B cell (primary cell): Measurements from ENCODE around the gene CDHR3. TPM values are rescaled to one million over a fixed set of nuclear protein-coding genes. Genes with fewer than 3 reads are reported as not detected.

ENCODE experiments used
- ATAC-seq: fragments of 200-7000 bp; cut with Tn5 transposase; one replicate; pipeline ENCODE4 v1.10.0; 2021; ENCODE audit warnings: low read depth, mild to moderate bottlenecking, moderate number of reproducible peaks, moderate library complexity
- CTCF ChIA-PET: fragments of 350-600 bp; sonication (Branson Sonifier 250); formaldehyde crosslinking; loops from one replicate; lab custom pipeline; 2021; ENCODE audit warnings: antibody characterized with exemption, inconsistent platforms; lab: Charles Lee
- POLR2A ChIA-PET: fragments of 350-600 bp; sonication (Branson Sonifier 250); formaldehyde crosslinking; loops from one replicate; lab custom pipeline; 2021; ENCODE audit warnings: antibody characterized with exemption; lab: Charles Lee
- DNase-seq: peaks from one replicate; pipeline ENCODE4 v3.0.0; 2013
- H2AFZ ChIP-seq: 2 replicates; pipeline ENCODE4 v1.6.1; 2012; ENCODE audit warnings: mild to moderate bottlenecking, low read depth, low read length; ENCODE audit not compliant: insufficient read depth, poor library complexity, severe bottlenecking
- H3K27ac ChIP-seq, 2 donors: 1 replicate in 1 of 2; 2 replicates in 1 of 2; pipeline ENCODE4 v1.5.1; 2012 to 2013; ENCODE audit warnings: low read length in 2 of 2, mild to moderate bottlenecking in 2 of 2, moderate library complexity in 1 of 2
- H3K27me3 ChIP-seq, 4 experiments: fragments of 200-600 bp in 1 of 4; sonication (generic) in 1 of 4; replicated peaks in 1 of 4; 1 replicate in 2 of 4; 2 replicates in 2 of 4; pipeline versions ENCODE4 v1.6.1 to v1.7.0; 2013 to 2016; ENCODE audit warnings: low read length in 3 of 4, mild to moderate bottlenecking in 2 of 4, mixed read lengths in 1 of 4, moderate library complexity in 1 of 4; ENCODE audit not compliant: insufficient read depth in 4 of 4, control insufficient read depth in 3 of 4; ENCODE audit errors: control extremely low read depth in 1 of 4
- H3K36me3 ChIP-seq, 2 experiments: replicated peaks in 1 of 2; 1 replicate in 1 of 2; 2 replicates in 1 of 2; pipeline versions ENCODE4 v1.6.1 to v1.7.1; 2013; ENCODE audit warnings: low read length in 1 of 2; ENCODE audit not compliant: insufficient read depth in 2 of 2, control insufficient read depth in 1 of 2; ENCODE audit errors: control extremely low read depth in 1 of 2, extremely low read depth in 1 of 2
- H3K4me1 ChIP-seq, 2 donors: fragments of 200-600 bp in 1 of 2; sonication (generic) in 1 of 2; 1 replicate in 1 of 2; 2 replicates in 1 of 2; pipeline versions ENCODE4 v1.5.1 to v1.6.1; 2013 to 2017; ENCODE audit warnings: low read length in 2 of 2; ENCODE audit not compliant: control insufficient read depth in 2 of 2, insufficient read depth in 2 of 2
- H3K4me2 ChIP-seq: replicated peaks from 2 replicates; pipeline ENCODE3; 2012; ENCODE audit warnings: mild to moderate bottlenecking, low read depth, low read length; ENCODE audit not compliant: poor library complexity, severe bottlenecking
- H3K4me3 ChIP-seq, 5 experiments: fragments of 200-600 bp in 1 of 5; sonication (generic) in 1 of 5; 1 replicate in 3 of 5; 2 replicates in 2 of 5; pipeline versions ENCODE4 v1.5.1 to v1.7.0; 2011 to 2016; ENCODE audit warnings: low read length in 4 of 5, mild to moderate bottlenecking in 4 of 5, low read depth in 2 of 5, control low read depth in 1 of 5, moderate library complexity in 1 of 5; ENCODE audit not compliant: insufficient read depth in 1 of 5; ENCODE audit errors: control extremely low read depth in 1 of 5, extremely low read depth in 1 of 5
- H3K79me2 ChIP-seq: fragments of 200-600 bp; sonication (generic); one replicate; pipeline ENCODE4 v1.6.0; 2016; ENCODE audit warnings: low read length; ENCODE audit not compliant: control insufficient read depth, insufficient read depth
- H3K9ac ChIP-seq: fragments of 200-600 bp; sonication (generic); 2 replicates; pipeline ENCODE4 v1.6.1; 2017; ENCODE audit warnings: mild to moderate bottlenecking, low read length, moderate library complexity
- H3K9me3 ChIP-seq, 3 donors: one replicate each; pipeline versions ENCODE4 v1.6.1 to v1.7.1; 2013; ENCODE audit warnings: low read length in 2 of 3; ENCODE audit not compliant: control insufficient read depth in 2 of 3, insufficient read depth in 1 of 3; ENCODE audit errors: control extremely low read depth in 1 of 3
- H4K20me1 ChIP-seq: 2 replicates; pipeline ENCODE4 v1.6.0; 2012; ENCODE audit warnings: mild to moderate bottlenecking, low read length; ENCODE audit not compliant: insufficient read depth, control insufficient read depth, poor library complexity, severe bottlenecking
- H3K27ac Mint-ChIP-seq: one replicate; pipeline ENCODE4 v1.8.0; 2021; ENCODE audit warnings: mixed read lengths
- H3K27me3 Mint-ChIP-seq: one replicate; pipeline ENCODE4 v1.8.0; 2021; ENCODE audit warnings: mixed read lengths
- H3K4me1 Mint-ChIP-seq: one replicate; pipeline ENCODE4 v1.8.0; 2021; ENCODE audit warnings: mixed read lengths
- H3K4me3 Mint-ChIP-seq: one replicate; pipeline ENCODE4 v1.8.0; 2021; ENCODE audit warnings: mixed read lengths
- H3K9me3 Mint-ChIP-seq: one replicate; pipeline ENCODE4 v1.8.0; 2022; ENCODE audit warnings: mixed read lengths; ENCODE audit not compliant: insufficient read depth
- EZH2 ChIP-seq: IDR thresholded peaks from 2 replicates; pipeline ENCODE4 v1.6.1; 2012; ENCODE audit warnings: borderline replicate concordance, low read depth, mild to moderate bottlenecking, moderate library complexity, low read length; ENCODE audit not compliant: insufficient read depth, poor library complexity, severe bottlenecking
- WGBS: methylation state at CpG from one replicate; pipeline ENCODE4 v1.1.5; 2013; ENCODE audit warnings: missing lambda C conversion rate; ENCODE audit not compliant: insufficient coverage; 5-methylcytosine and 5-hydroxymethylcytosine counted together
- intact Hi-C: fragments of 100-400 bp; cut with micrococcal nuclease; formaldehyde crosslinking; loops from one replicate; pipeline ENCODE4 v1.10.0; 2022
- polyA plus RNA-seq: library from polyadenylated mRNA; depleted of rRNA; stranded (reverse); fragments of >200 nt; gene quantifications from 2 replicates; pipeline ENCODE4 v1.2.3, GENCODE V29; 2012
- total RNA-seq, 2 donors: library from RNA; stranded (reverse); fragments of 120-200 nt in 1 of 2; gene quantifications; 1 replicate in 1 of 2; 2 replicates in 1 of 2; pipeline versions ENCODE4 v1.2.3 to v1.2.4, GENCODE V29; 2013 to 2022
- TF ChIP-seq, protein P1 (sequence below): fragments of 200-600 bp; IDR thresholded peaks from one replicate; pipeline ENCODE4 v1.8.0; 2022; ENCODE audit warnings: antibody characterized with exemption, mild to moderate bottlenecking

The CDHR3 gene
- total and polyA plus RNA-seq, 2 donors (not counting 1 experiment from before 2014, with no cell fraction given): 0.34 to 2.6 TPM

- H3K27ac Mint-ChIP-seq: peak overlapping the region; percentile 80
- Histone ChIP-seq H3K27me3 (no peaks in the 10 kb centered on the region), H3K4me1 (peaks cover 84 to 90% of the 10 kb centered on the region in 2 donors), H3K4me2 (peak overlapping the region; percentile 52), H3K79me2 (peaks cover 8% of the 10 kb centered on the region), H3K36me3 (no peaks in the 10 kb centered on the region), H4K20me1 (no peaks in the 10 kb centered on the region), H3K27ac (peak overlapping the region; percentile 72 to 77), H3K4me3 (peak overlapping the region in 1 of 5 experiments; percentile 50), H3K9ac (peak overlapping the region; percentile 32), H2AFZ (no peak overlapping the region), H3K9me3 (no peaks in the 10 kb centered on the region)
- no peak for ATAC-seq
- no CpG with 5 or more reads among the region's 2 CpGs for whole genome bisulfite sequencing
- peaks cover 80% of the 10 kb centered on the region for H3K4me1 Mint-ChIP-seq
- no peak for TF ChIP-seq EZH2
- TF ChIP-seq, protein P1, sequence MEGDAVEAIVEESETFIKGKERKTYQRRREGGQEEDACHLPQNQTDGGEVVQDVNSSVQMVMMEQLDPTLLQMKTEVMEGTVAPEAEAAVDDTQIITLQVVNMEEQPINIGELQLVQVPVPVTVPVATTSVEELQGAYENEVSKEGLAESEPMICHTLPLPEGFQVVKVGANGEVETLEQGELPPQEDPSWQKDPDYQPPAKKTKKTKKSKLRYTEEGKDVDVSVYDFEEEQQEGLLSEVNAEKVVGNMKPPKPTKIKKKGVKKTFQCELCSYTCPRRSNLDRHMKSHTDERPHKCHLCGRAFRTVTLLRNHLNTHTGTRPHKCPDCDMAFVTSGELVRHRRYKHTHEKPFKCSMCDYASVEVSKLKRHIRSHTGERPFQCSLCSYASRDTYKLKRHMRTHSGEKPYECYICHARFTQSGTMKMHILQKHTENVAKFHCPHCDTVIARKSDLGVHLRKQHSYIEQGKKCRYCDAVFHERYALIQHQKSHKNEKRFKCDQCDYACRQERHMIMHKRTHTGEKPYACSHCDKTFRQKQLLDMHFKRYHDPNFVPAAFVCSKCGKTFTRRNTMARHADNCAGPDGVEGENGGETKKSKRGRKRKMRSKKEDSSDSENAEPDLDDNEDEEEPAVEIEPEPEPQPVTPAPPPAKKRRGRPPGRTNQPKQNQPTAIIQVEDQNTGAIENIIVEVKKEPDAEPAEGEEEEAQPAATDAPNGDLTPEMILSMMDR: no peak
- peak; percentile 34 for DNase-seq
- CTCF ChIA-PET: interaction anchor here (1.3 to 7.5 kb wide), 6 partner anchors 13 to 78 kb away, joined by 3 to 44 read pairs (median 10); partner anchors contain the start of gene SYPL1
- intact Hi-C loops: loop anchor here (1.0 to 10.0 kb wide), 2 partner anchors 9 to 1132 kb away; no protein-coding TSS in a partner anchor
- POLR2A ChIA-PET: interaction anchor here (0.7 to 1.7 kb wide), 3 partner anchors 15 to 36 kb away, joined by 3 to 4 read pairs (median 4); partner anchors contain the start of gene SYPL1
- H3K4me3 Mint-ChIP-seq: peak overlapping the region; percentile 62
- no peaks in the 10 kb centered on the region for H3K27me3 Mint-ChIP-seq
- no peaks in the 10 kb centered on the region for H3K9me3 Mint-ChIP-seq
Measured at GRCh38 chr7:106076537-106076936, 113.5 kb downstream of the CDHR3 start.

GRCh38 chr7:106080300-106080987 lies 117.4 kb downstream of the CDHR3 start:
- ChIA-PET CTCF (interaction anchor here (0.7 to 7.8 kb wide), 12 partner anchors 7 to 87 kb away, joined by 3 to 55 read pairs (median 4); no protein-coding TSS in a partner anchor), POLR2A (interaction anchor here (0.6 to 1.1 kb wide), 7 partner anchors 14 to 31 kb away, joined by 3 to 11 read pairs (median 5); partner anchors contain the start of gene SYPL1)
- Histone ChIP-seq H3K4me2 (peak overlapping the region; percentile 7), H4K20me1 (no peaks in the 10 kb centered on the region), H2AFZ (no peak overlapping the region), H3K4me1 (peaks cover 72 to 84% of the 10 kb centered on the region in 2 donors), H3K9me3 (no peaks in the 10 kb centered on the region), H3K79me2 (peaks cover 27% of the 10 kb centered on the region), H3K27me3 (no peaks in the 10 kb centered on the region), H3K27ac (peak overlapping the region in 1 of 2 donors; percentile 7), H3K36me3 (no peaks in the 10 kb centered on the region), H3K9ac (no peak overlapping the region), H3K4me3 (no peak overlapping the region)
- ATAC-seq (no peak), DNase-seq (no peak)
- Mint-ChIP-seq H3K9me3 (peaks cover 2% of the 10 kb centered on the region), H3K27me3 (no peaks in the 10 kb centered on the region), H3K4me1 (peaks cover 77% of the 10 kb centered on the region), H3K4me3 (peak overlapping the region; percentile 38), H3K27ac (peak overlapping the region; percentile 84)
- 100% methylated on average over 4 of the region's 6 CpGs for WGBS
- intact Hi-C loops: loop anchor here (1.0 kb wide), 1 partner anchor 9 kb away; no protein-coding TSS in a partner anchor
- TF ChIP-seq EZH2: no peak
- TF ChIP-seq, protein P1: no peak
